A673 (cell line): ENCODE results near the gene CDC42BPA.

Experiments
- EZH2 ChIP-seq: fragments of 200-600 bp; sonication (generic); IDR thresholded peaks from 2 replicates; pipeline ENCODE4 v1.6.1; 2017; ENCODE audit warnings: borderline replicate concordance, low read depth, mild to moderate bottlenecking, mixed read lengths, antibody characterized with exemption, low read length; ENCODE audit not compliant: poor library complexity, severe bottlenecking
- TF ChIP-seq, protein P1 (sequence below): fragments of 300-800, 200-600 bp; sonication (generic); conservative IDR thresholded peaks from 2 replicates; pipeline ENCODE4 v1.5.1; 2017; ENCODE audit warnings: low read depth, mild to moderate bottlenecking, antibody characterized with exemption, low read length, moderate library complexity, mixed read lengths

GRCh38 chr1:227010645-227011044, 307.6 kb downstream of the CDC42BPA start:
- no peak for TF ChIP-seq EZH2
- TF ChIP-seq, protein P1, sequence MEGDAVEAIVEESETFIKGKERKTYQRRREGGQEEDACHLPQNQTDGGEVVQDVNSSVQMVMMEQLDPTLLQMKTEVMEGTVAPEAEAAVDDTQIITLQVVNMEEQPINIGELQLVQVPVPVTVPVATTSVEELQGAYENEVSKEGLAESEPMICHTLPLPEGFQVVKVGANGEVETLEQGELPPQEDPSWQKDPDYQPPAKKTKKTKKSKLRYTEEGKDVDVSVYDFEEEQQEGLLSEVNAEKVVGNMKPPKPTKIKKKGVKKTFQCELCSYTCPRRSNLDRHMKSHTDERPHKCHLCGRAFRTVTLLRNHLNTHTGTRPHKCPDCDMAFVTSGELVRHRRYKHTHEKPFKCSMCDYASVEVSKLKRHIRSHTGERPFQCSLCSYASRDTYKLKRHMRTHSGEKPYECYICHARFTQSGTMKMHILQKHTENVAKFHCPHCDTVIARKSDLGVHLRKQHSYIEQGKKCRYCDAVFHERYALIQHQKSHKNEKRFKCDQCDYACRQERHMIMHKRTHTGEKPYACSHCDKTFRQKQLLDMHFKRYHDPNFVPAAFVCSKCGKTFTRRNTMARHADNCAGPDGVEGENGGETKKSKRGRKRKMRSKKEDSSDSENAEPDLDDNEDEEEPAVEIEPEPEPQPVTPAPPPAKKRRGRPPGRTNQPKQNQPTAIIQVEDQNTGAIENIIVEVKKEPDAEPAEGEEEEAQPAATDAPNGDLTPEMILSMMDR, result no peak
